PC-3 (cell line): ENCODE measurements around the gene ARHGEF39. TPM values are rescaled to one million over a fixed set of nuclear protein-coding genes. Genes with fewer than 3 reads are reported as not detected.

ENCODE experiments used
- ATAC-seq: fragments of 200-7000 bp; cut with Tn5 transposase; 2 replicates; pipeline ENCODE4 v1.9.1; 2020; ENCODE audit warnings: mild to moderate bottlenecking, moderate library complexity
- BruUV-seq: library from RNA; stranded (reverse); fragments of 400-500 nt; replicated peaks from 2 replicates; lab custom pipeline; 2021; lab: Mats Ljungman, UMichigan
- CTCF ChIA-PET: fragments of 300-600 bp; sonication (Branson Sonifier 250); formaldehyde crosslinking; loops from one replicate; lab custom pipeline; 2022; ENCODE audit warnings: antibody characterized with exemption; lab: Charles Lee
- POLR2A ChIA-PET: fragments of 300-600 bp; sonication (Branson Sonifier 250); formaldehyde crosslinking; loops from one replicate; lab custom pipeline; 2022; ENCODE audit warnings: antibody characterized with exemption; ENCODE audit not compliant: unreplicated experiment; lab: Charles Lee
- DNase-seq: peaks from one replicate; pipeline ENCODE4 v3.0.0-alpha.2; 2015
- H2AFZ ChIP-seq: fragments of 300-600 bp; sonication (generic); 2 replicates; pipeline ENCODE4 v1.6.0; 2016; ENCODE audit warnings: antibody characterized with exemption, low read length
- H3F3A ChIP-seq: fragments of 300-600 bp; sonication (generic); one replicate; pipeline ENCODE4 v1.6.0; 2017; ENCODE audit warnings: antibody characterized with exemption, low read length, control low read depth, mild to moderate bottlenecking; ENCODE audit not compliant: unreplicated experiment
- H3K27ac ChIP-seq: fragments of 300-600 bp; sonication (generic); 2 replicates; pipeline ENCODE4 v1.5.1; 2016; ENCODE audit warnings: mild to moderate bottlenecking, low read length
- H3K27me3 ChIP-seq: fragments of 300-600 bp; sonication (generic); 2 replicates; pipeline ENCODE4 v1.6.1; 2016; ENCODE audit warnings: low read length, mixed read lengths
- H3K36me3 ChIP-seq: fragments of 300-600 bp; sonication (generic); 2 replicates; pipeline ENCODE4 v1.6.1; 2016; ENCODE audit warnings: low read depth, mixed run types, low read length, mixed read lengths
- H3K4me1 ChIP-seq: fragments of 300-600 bp; sonication (generic); 2 replicates; pipeline ENCODE4 v1.5.1; 2016; ENCODE audit warnings: low read length; ENCODE audit not compliant: insufficient read depth
- H3K4me2 ChIP-seq: fragments of 300-600 bp; sonication (generic); 2 replicates; pipeline ENCODE4 v1.6.0; 2016; ENCODE audit warnings: low read length
- H3K4me3 ChIP-seq: fragments of 300-600 bp; sonication (generic); 2 replicates; pipeline ENCODE4 v1.5.1; 2016; ENCODE audit warnings: mild to moderate bottlenecking, low read length, mixed read lengths
- H3K79me2 ChIP-seq: fragments of 300-600 bp; sonication (generic); 2 replicates; pipeline ENCODE4 v1.6.1; 2017; ENCODE audit warnings: low read length, mixed read lengths
- H3K9ac ChIP-seq: fragments of 300-600 bp; sonication (generic); 2 replicates; pipeline ENCODE4 v1.6.0; 2016; ENCODE audit warnings: mild to moderate bottlenecking, low read length
- H3K9me2 ChIP-seq: fragments of 300-600 bp; sonication (generic); replicated peaks from 2 replicates; pipeline ENCODE4 v1.6.1; 2016; ENCODE audit warnings: mixed run types, low read length, mixed read lengths
- H3K9me3 ChIP-seq: fragments of 300-600 bp; sonication (generic); 2 replicates; pipeline ENCODE4 v1.6.1; 2016; ENCODE audit warnings: low read length, mixed read lengths
- H4K20me1 ChIP-seq: fragments of 300-600 bp; sonication (generic); 2 replicates; pipeline ENCODE4 v1.6.1; 2016; ENCODE audit warnings: low read length, mixed read lengths
- CTCF ChIP-seq: fragments of 300-600 bp; sonication (generic); conservative IDR thresholded peaks from 2 replicates; pipeline ENCODE4 v1.5.1; 2017; ENCODE audit warnings: antibody characterized with exemption, low read depth, mild to moderate bottlenecking, low read length
- EZH2 ChIP-seq: fragments of 300-600 bp; sonication (generic); IDR thresholded peaks from one replicate; pipeline ENCODE4 v1.6.1; 2017; ENCODE audit warnings: antibody characterized with exemption, mild to moderate bottlenecking, low read length; ENCODE audit not compliant: unreplicated experiment
- EZH2phosphoT487 ChIP-seq: fragments of 300-600 bp; sonication (generic); IDR thresholded peaks from 2 replicates; pipeline ENCODE4 v1.6.1; 2018; ENCODE audit warnings: mild to moderate bottlenecking, antibody characterized with exemption, low read length, borderline replicate concordance
- intact Hi-C: fragments of 100-400 bp; cut with micrococcal nuclease; formaldehyde crosslinking; loops from 2 replicates; pipeline ENCODE4 v1.9.0; 2023
- total RNA-seq: library from RNA; depleted of rRNA; stranded (reverse); fragments of >200 nt; gene quantifications from 2 replicates; pipeline ENCODE4 v1.2.3, GENCODE V29; 2014

ARHGEF39 gene
- total RNA-seq, 1 experiment from 2014 or later: 2.6 TPM

GRCh38 chr9:35675204-35675603 is 10.2 kb upstream of the ARHGEF39 start:
- Histone ChIP-seq H3K36me3 (no peaks in the 10 kb centered on the region), H3K4me2 (no peak overlapping the region), H3K79me2 (no peaks in the 10 kb centered on the region), H3K27me3 (no peaks in the 10 kb centered on the region), H2AFZ (no peak overlapping the region), H3F3A (no peaks in the 10 kb centered on the region), H3K9me2 (no peaks in the 10 kb centered on the region), H4K20me1 (no peaks in the 10 kb centered on the region), H3K9ac (no peak overlapping the region), H3K4me3 (no peak overlapping the region), H3K4me1 (peaks cover 6% of the 10 kb centered on the region; the same call in 1 of the 2 replicates), H3K9me3 (no peaks in the 10 kb centered on the region), H3K27ac (no peak overlapping the region)
- ATAC-seq: no peak
- no peak for TF ChIP-seq CTCF
- TF ChIP-seq EZH2phosphoT487: no peak
- TF ChIP-seq EZH2: no peak
- no TSS peak for BruUV-seq
- POLR2A ChIA-PET: no interaction called here
- CTCF ChIA-PET: interaction anchor here (0.6 kb wide), 1 partner anchor 1648 kb away, joined by 3 read pairs; no protein-coding TSS in a partner anchor
- intact Hi-C loops: no loop called here
- no peak for DNase-seq

- Histone ChIP-seq H3K9me2 (no peaks in the 10 kb centered on the region), H3K4me2 (no peak overlapping the region), H3K9me3 (no peaks in the 10 kb centered on the region), H3K27me3 (no peaks in the 10 kb centered on the region), H3K4me3 (no peak overlapping the region), H3K79me2 (no peaks in the 10 kb centered on the region), H3K27ac (no peak overlapping the region), H3K36me3 (no peaks in the 10 kb centered on the region), H3K4me1 (peaks cover 15% of the 10 kb centered on the region), H3K9ac (no peak overlapping the region), H2AFZ (no peak overlapping the region), H4K20me1 (no peaks in the 10 kb centered on the region), H3F3A (no peaks in the 10 kb centered on the region)
- DNase-seq (no peak), ATAC-seq (no peak)
- TF ChIP-seq EZH2phosphoT487 (no peak), CTCF (no peak), EZH2 (no peak)
- ChIA-PET POLR2A (no interaction called here), CTCF (no interaction called here)
- BruUV-seq: no TSS peak
- intact Hi-C loops: no loop called here
These were observed 9.0 kb upstream of the ARHGEF39 start for GRCh38 chr9:35674025-35674361.

- H3K4me1 ChIP-seq: peaks cover 19% of the 10 kb centered on the region
- H3K79me2 ChIP-seq: no peaks in the 10 kb centered on the region
- H3K9ac ChIP-seq: no peak within 1 kb of the TSS
- no peak for TF ChIP-seq EZH2
- no peak for TF ChIP-seq EZH2phosphoT487
- TF ChIP-seq CTCF: no peak
- ChIA-PET CTCF (no interaction called here), POLR2A (no interaction called here)
- H3K27ac ChIP-seq: no peak within 1 kb of the TSS
- no peak for DNase-seq
- no TSS peak for BruUV-seq
- ATAC-seq: no peak
- no peak within 1 kb of the TSS for H3K4me3 ChIP-seq
- intact Hi-C loops: no loop called here
- no peak within 1 kb of the TSS for H3K4me2 ChIP-seq
- H3K9me3 ChIP-seq: no peaks in the 10 kb centered on the region
- H3K9me2 ChIP-seq: no peaks in the 10 kb centered on the region
- no peaks in the 10 kb centered on the region for H3K36me3 ChIP-seq
- no peaks in the 10 kb centered on the region for H3K27me3 ChIP-seq
- H3F3A ChIP-seq: no peaks in the 10 kb centered on the region
- H4K20me1 ChIP-seq: no peaks in the 10 kb centered on the region
- H2AFZ ChIP-seq: no peak within 1 kb of the TSS
These were observed 8.4 kb upstream of the ARHGEF39 start, which contains the start of gene CA9 for GRCh38 chr9:35673132-35674024. Gene CA9 (plus strand): TSS chr9:35673928. CDS start chr9:35673960, 32 bp downstream.
